GM12878 (cell line): ENCODE results near the gene UBE2O. TPM values are rescaled to one million over a fixed set of nuclear protein-coding genes. Genes with fewer than 3 reads are reported as not detected.

ENCODE experiments used
- BACH1 ChIP-seq: fragments of 450-650 bp; IDR thresholded peaks from 2 replicates; pipeline ENCODE4 v1.6.1; 2017; ENCODE audit warnings: mild to moderate bottlenecking, borderline replicate concordance
- BHLHE40 ChIP-seq, 2 experiments: fragments of 450-650 bp in 1 of 2; IDR thresholded peaks; 2 replicates each; pipeline ENCODE4 v1.6.1; 2011 to 2017; ENCODE audit warnings: low read depth in 2 of 2, borderline replicate concordance in 1 of 2, improper control_type of control experiment in 1 of 2, low read length in 1 of 2, mild to moderate bottlenecking in 1 of 2
- BRCA1 ChIP-seq: IDR thresholded peaks from 2 replicates; pipeline ENCODE4 v1.6.1; 2011; ENCODE audit warnings: low read depth, low read length, improper control_type of control experiment
- CEBPB ChIP-seq, 2 experiments: fragments of 150-350 bp in 1 of 2; IDR thresholded peaks; 2 replicates each; pipeline ENCODE4 v1.6.1; 2012 to 2014; ENCODE audit warnings: low read depth in 2 of 2, low read length in 2 of 2, borderline replicate concordance in 1 of 2, inconsistent platforms in 1 of 2
- CHD2 ChIP-seq: IDR thresholded peaks from 2 replicates; pipeline ENCODE4 v1.6.1; 2011; ENCODE audit warnings: low read depth, low read length, improper control_type of control experiment, borderline replicate concordance
- E2F4 ChIP-seq: IDR thresholded peaks from 2 replicates; pipeline ENCODE4 v1.6.1; 2012; ENCODE audit warnings: low read depth, low read length, improper control_type of control experiment
- EED ChIP-seq: sonication (generic); IDR thresholded peaks from 2 replicates; pipeline ENCODE4 v1.6.1; 2016; ENCODE audit warnings: antibody characterized with exemption, low read depth
- ETV6 ChIP-seq, 2 experiments: fragments of 450-650 bp in 1 of 2; IDR thresholded peaks in 1 of 2; conservative IDR thresholded peaks in 1 of 2; 2 replicates each; pipeline ENCODE4 v1.6.1; 2014; ENCODE audit warnings: antibody characterized with exemption in 1 of 2, borderline replicate concordance in 1 of 2, low read depth in 1 of 2, mild to moderate bottlenecking in 1 of 2, moderate library complexity in 1 of 2
- FOXM1 ChIP-seq: IDR thresholded peaks from 2 replicates; pipeline ENCODE4 v1.6.1; 2012; ENCODE audit warnings: low read depth, mild to moderate bottlenecking, inconsistent platforms, low read length, moderate library complexity
- IKZF2 ChIP-seq, 2 experiments: fragments of 450-650 bp; IDR thresholded peaks; 2 replicates each; pipeline ENCODE4 v1.6.1; 2017; ENCODE audit warnings: mild to moderate bottlenecking in 2 of 2, moderate library complexity in 2 of 2
- MEF2A ChIP-seq: IDR thresholded peaks from 2 replicates; pipeline ENCODE4 v1.6.1; 2011; ENCODE audit warnings: low read depth, mild to moderate bottlenecking, low read length, moderate library complexity; ENCODE audit not compliant: insufficient read depth
- MTA2 ChIP-seq: fragments of 450-650 bp; IDR thresholded peaks from 2 replicates; pipeline ENCODE4 v1.6.1; 2016; ENCODE audit warnings: low read depth, mild to moderate bottlenecking, moderate library complexity
- MYB ChIP-seq: fragments of 150-350 bp; IDR thresholded peaks from 2 replicates; pipeline ENCODE4 v1.6.1; 2014; ENCODE audit warnings: mild to moderate bottlenecking, low read depth, low read length, borderline replicate concordance
- POLR2AphosphoS2 ChIP-seq: IDR thresholded peaks from 2 replicates; pipeline ENCODE4 v1.6.1; 2011; ENCODE audit warnings: low read depth, mild to moderate bottlenecking, low read length, improper control_type of control experiment, moderate library complexity
- RAD51 ChIP-seq: fragments of 450-650 bp; IDR thresholded peaks from 2 replicates; pipeline ENCODE4 v1.6.1; 2016; ENCODE audit warnings: moderate library complexity, mild to moderate bottlenecking, inconsistent platforms
- RB1 ChIP-seq: fragments of 450-650 bp; formaldehyde crosslinking; IDR thresholded peaks from 2 replicates; pipeline ENCODE4 v1.6.1; 2017; ENCODE audit warnings: mild to moderate bottlenecking, borderline replicate concordance
- RFX5 ChIP-seq: IDR thresholded peaks from 2 replicates; pipeline ENCODE4 v1.6.1; 2011; ENCODE audit warnings: low read depth, low read length, improper control_type of control experiment
- SMAD1 ChIP-seq: fragments of 450-650 bp; IDR thresholded peaks from 2 replicates; pipeline ENCODE4 v1.6.1; 2018; ENCODE audit warnings: mild to moderate bottlenecking, low read depth; ENCODE audit not compliant: partially characterized antibody
- SMC3 ChIP-seq: IDR thresholded peaks from 2 replicates; pipeline ENCODE4 v1.6.1; 2011; ENCODE audit warnings: low read length, improper control_type of control experiment, borderline replicate concordance
- TAF1 ChIP-seq: IDR thresholded peaks from 2 replicates; pipeline ENCODE4 v1.6.1; 2011; ENCODE audit warnings: mild to moderate bottlenecking, low read depth, low read length, borderline replicate concordance
- TCF7 ChIP-seq: IDR thresholded peaks from 2 replicates; pipeline ENCODE4 v1.6.1; 2014; ENCODE audit warnings: antibody characterized with exemption, borderline replicate concordance
- ZNF217 ChIP-seq: fragments of 450-650 bp; IDR thresholded peaks from 2 replicates; pipeline ENCODE4 v1.6.1; 2017; ENCODE audit warnings: antibody characterized with exemption, mild to moderate bottlenecking
- polyA plus RNA-seq, 11 experiments: library from polyadenylated mRNA; depleted of rRNA in 4 of 11; unstranded in 6 of 11; stranded (reverse) in 5 of 11; fragments of >200 nt; fragmentation: Nextera tagmentation in 4 of 11; fragmentation: Illumina TruSeq in 1 of 11; extraction: Ambion mirVana in 4 of 11; extraction: Trizol in 1 of 11; gene quantifications; 1 replicate in 1 of 11; 2 replicates in 10 of 11; pipeline versions ENCODE4 v1.2.1 to v1.2.3, GENCODE V29; 2011 to 2016; ENCODE audit warnings: inconsistent platforms in 2 of 11, missing spikeins in 2 of 11, low read depth in 1 of 11
- total RNA-seq, 4 experiments: library from RNA; depleted of rRNA in 3 of 4; stranded (reverse); fragments of >200 nt in 3 of 4; fragmentation: Illumina TruSeq in 1 of 4; extraction: Trizol in 1 of 4; gene quantifications; 2 replicates each; pipeline versions ENCODE4 v1.2.1 to v1.2.3, GENCODE V29; 2013 to 2021
- TF ChIP-seq, protein P1 (sequence below): fragments of 450-650 bp; IDR thresholded peaks from 2 replicates; pipeline ENCODE4 v1.6.1; 2017; ENCODE audit warnings: antibody characterized with exemption, mild to moderate bottlenecking, moderate library complexity
- TF ChIP-seq, protein P2 (sequence below): IDR thresholded peaks from 2 replicates; pipeline ENCODE4 v1.6.1; 2012; ENCODE audit warnings: low read depth, low read length, improper control_type of control experiment

The UBE2O gene
- total and polyA plus RNA-seq, 10 of the 15 experiments (the other 5 are each of a cell fraction or from before 2014, with no cell fraction given): 2.1 to 39.0 (median 14.1) TPM

- peak in 1 of 2 experiments; percentile 12; a peak in 1 of 4 replicates for TF ChIP-seq BHLHE40 (IDR thresholded peaks at IDR 0.05; ENCODE audit: borderline replicate concordance in 1 of 2, low read depth in 2 of 2, low read length in 1 of 2)
- TF ChIP-seq RFX5: no peak
- TF ChIP-seq MTA2: peak; percentile 60; the same call in 1 of the 2 replicates
- TF ChIP-seq MEF2A: no peak
- peak; percentile 74; the same call in 1 of the 2 replicates for TF ChIP-seq POLR2AphosphoS2
- no peak for TF ChIP-seq RAD51
- no peak for TF ChIP-seq ETV6 (conservative IDR thresholded peaks at IDR 0.05 in 1 of 2, IDR thresholded peaks at IDR 0.05 in 1 of 2; ENCODE audit: borderline replicate concordance in 1 of 2, low read depth in 1 of 2)
- TF ChIP-seq CEBPB (IDR thresholded peaks at IDR 0.05; ENCODE audit: borderline replicate concordance in 1 of 2, low read depth in 2 of 2, low read length in 2 of 2): no peak
- TF ChIP-seq BRCA1: no peak
- TF ChIP-seq E2F4: no peak
- 0 out of 2 replicates have a peak, but pooled peaks have one; percentile 14 for TF ChIP-seq RB1
- TF ChIP-seq TCF7: no peak
- TF ChIP-seq, protein P1, sequence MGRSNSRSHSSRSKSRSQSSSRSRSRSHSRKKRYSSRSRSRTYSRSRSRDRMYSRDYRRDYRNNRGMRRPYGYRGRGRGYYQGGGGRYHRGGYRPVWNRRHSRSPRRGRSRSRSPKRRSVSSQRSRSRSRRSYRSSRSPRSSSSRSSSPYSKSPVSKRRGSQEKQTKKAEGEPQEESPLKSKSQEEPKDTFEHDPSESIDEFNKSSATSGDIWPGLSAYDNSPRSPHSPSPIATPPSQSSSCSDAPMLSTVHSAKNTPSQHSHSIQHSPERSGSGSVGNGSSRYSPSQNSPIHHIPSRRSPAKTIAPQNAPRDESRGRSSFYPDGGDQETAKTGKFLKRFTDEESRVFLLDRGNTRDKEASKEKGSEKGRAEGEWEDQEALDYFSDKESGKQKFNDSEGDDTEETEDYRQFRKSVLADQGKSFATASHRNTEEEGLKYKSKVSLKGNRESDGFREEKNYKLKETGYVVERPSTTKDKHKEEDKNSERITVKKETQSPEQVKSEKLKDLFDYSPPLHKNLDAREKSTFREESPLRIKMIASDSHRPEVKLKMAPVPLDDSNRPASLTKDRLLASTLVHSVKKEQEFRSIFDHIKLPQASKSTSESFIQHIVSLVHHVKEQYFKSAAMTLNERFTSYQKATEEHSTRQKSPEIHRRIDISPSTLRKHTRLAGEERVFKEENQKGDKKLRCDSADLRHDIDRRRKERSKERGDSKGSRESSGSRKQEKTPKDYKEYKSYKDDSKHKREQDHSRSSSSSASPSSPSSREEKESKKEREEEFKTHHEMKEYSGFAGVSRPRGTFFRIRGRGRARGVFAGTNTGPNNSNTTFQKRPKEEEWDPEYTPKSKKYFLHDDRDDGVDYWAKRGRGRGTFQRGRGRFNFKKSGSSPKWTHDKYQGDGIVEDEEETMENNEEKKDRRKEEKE: no peak
- peak; percentile 51; the same call in 1 of the 2 replicates for TF ChIP-seq BACH1
- no peak; a peak in 1 of 4 replicates for TF ChIP-seq IKZF2 (IDR thresholded peaks at IDR 0.05)
- no peak for TF ChIP-seq MYB
- TF ChIP-seq FOXM1: no peak
- peak; percentile 59; the same call in 1 of the 2 replicates for TF ChIP-seq CHD2
- no peak for TF ChIP-seq SMC3
- TF ChIP-seq ZNF217: no peak
- TF ChIP-seq, protein P2, sequence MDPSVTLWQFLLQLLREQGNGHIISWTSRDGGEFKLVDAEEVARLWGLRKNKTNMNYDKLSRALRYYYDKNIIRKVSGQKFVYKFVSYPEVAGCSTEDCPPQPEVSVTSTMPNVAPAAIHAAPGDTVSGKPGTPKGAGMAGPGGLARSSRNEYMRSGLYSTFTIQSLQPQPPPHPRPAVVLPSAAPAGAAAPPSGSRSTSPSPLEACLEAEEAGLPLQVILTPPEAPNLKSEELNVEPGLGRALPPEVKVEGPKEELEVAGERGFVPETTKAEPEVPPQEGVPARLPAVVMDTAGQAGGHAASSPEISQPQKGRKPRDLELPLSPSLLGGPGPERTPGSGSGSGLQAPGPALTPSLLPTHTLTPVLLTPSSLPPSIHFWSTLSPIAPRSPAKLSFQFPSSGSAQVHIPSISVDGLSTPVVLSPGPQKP: no peak
- TF ChIP-seq TAF1: no peak
- TF ChIP-seq EED: no peak
- no peak for TF ChIP-seq SMAD1
Observed at GRCh38 chr17:76492123-76492988, 39.4 kb upstream of the UBE2O start (continued).
